Vagina (tissue), 2 donors: ENCODE measurements around the gene MLN. TPM values are rescaled to one million over a fixed set of nuclear protein-coding genes. Genes with fewer than 3 reads are reported as not detected.

Source experiments
- DNase-seq, 2 donors: peaks; one replicate each; pipeline ENCODE4 v3.0.0-alpha.2; 2017; ENCODE audit errors: extremely low spot score in 2 of 2
- H3K27ac ChIP-seq: fragments of 200-600 bp; sonication (generic); one replicate; pipeline ENCODE4 v1.5.1; 2019
- H3K27me3 ChIP-seq: fragments of 200-600 bp; sonication (generic); one replicate; pipeline ENCODE4 v1.5.1; 2019
- H3K36me3 ChIP-seq, 2 donors: fragments of 200-600 bp; sonication (generic); one replicate each; pipeline ENCODE4 v1.5.1; 2017 to 2019
- H3K4me1 ChIP-seq: fragments of 200-600 bp; sonication (generic); one replicate; pipeline ENCODE4 v1.5.1; 2019
- H3K4me3 ChIP-seq, 2 donors: fragments of 200-600 bp; sonication (generic); 1 replicate in 1 of 2; 2 replicates in 1 of 2; pipeline ENCODE4 v1.5.1; 2016 to 2019
- H3K9me3 ChIP-seq: fragments of 200-600 bp; sonication (generic); one replicate; pipeline ENCODE4 v1.5.1; 2019
- POLR2A ChIP-seq, 2 donors: fragments of 450-650 bp; IDR thresholded peaks; one replicate each; pipeline ENCODE4 v1.6.1; 2017; ENCODE audit warnings: antibody characterized with exemption in 2 of 2, mild to moderate bottlenecking in 2 of 2, moderate library complexity in 2 of 2
- POLR2AphosphoS5 ChIP-seq, 2 donors: sonication (generic); formaldehyde crosslinking; IDR thresholded peaks; one replicate each; pipeline ENCODE4 v1.9.0; 2017; ENCODE audit warnings: antibody characterized with exemption in 2 of 2, mild to moderate bottlenecking in 2 of 2, low read depth in 1 of 2; ENCODE audit not compliant: insufficient read depth in 1 of 2
- intact Hi-C: fragments of 100-400 bp; cut with DNase I; formaldehyde crosslinking; loops from one replicate; pipeline ENCODE4 v1.15.1; 2023
- total RNA-seq: library from RNA; depleted of rRNA; stranded (reverse); fragments of >200 nt; gene quantifications from one replicate; pipeline ENCODE4 v1.2.3, GENCODE V29; 2016
- TF ChIP-seq, protein P1 (sequence below), 3 experiments: fragments of 450-650 bp in 2 of 3; fragments of 200-600 bp in 1 of 3; sonication (generic) in 1 of 3; IDR thresholded peaks; one replicate each; pipeline ENCODE4 v1.5.1; 2017 to 2019; ENCODE audit warnings: antibody characterized with exemption in 3 of 3, mild to moderate bottlenecking in 2 of 3, moderate library complexity in 2 of 3

MLN gene
- total RNA-seq, 1 donor from 2014 or later: not detected

DNA sequence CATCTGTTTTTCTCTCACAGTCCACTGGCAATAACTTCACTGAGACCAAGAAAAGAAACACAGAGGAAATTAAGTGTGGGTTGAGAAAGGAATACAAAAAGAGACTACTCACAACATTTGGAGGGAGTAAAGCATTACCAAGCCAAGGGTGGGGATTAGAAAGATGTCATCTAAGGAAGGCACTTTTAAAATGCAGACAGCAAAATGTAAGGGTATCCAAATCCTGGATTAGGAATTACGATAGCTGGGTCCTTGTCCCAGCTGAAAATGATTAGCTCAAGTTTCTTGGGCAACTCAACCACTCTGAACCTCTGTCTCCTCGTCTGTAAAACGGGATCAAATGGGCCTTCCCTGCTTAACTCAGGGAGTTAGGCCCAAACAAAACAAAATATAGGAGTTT is 17.1 kb downstream of the MLN start:
- H3K27me3 ChIP-seq: no peaks in the 10 kb centered on the region
- H3K4me1 ChIP-seq: peaks cover 44% of the 10 kb centered on the region
- intact Hi-C loops: no loop called here
- H3K9me3 ChIP-seq: no peaks in the 10 kb centered on the region
- H3K36me3 ChIP-seq: peaks cover 0 to 25% of the 10 kb centered on the region in 2 donors
- DNase-seq: no peak
- peak overlapping the region; percentile 97 for H3K27ac ChIP-seq
- peak overlapping the region in 1 of 2 donors; percentile 90 for H3K4me3 ChIP-seq
- TF ChIP-seq POLR2AphosphoS5 (IDR thresholded peaks at IDR 0.05; ENCODE audit: insufficient read depth in 1 of 2, low read depth in 1 of 2) (no peak), POLR2A (IDR thresholded peaks at IDR 0.05) (no peak)
- TF ChIP-seq, protein P1, sequence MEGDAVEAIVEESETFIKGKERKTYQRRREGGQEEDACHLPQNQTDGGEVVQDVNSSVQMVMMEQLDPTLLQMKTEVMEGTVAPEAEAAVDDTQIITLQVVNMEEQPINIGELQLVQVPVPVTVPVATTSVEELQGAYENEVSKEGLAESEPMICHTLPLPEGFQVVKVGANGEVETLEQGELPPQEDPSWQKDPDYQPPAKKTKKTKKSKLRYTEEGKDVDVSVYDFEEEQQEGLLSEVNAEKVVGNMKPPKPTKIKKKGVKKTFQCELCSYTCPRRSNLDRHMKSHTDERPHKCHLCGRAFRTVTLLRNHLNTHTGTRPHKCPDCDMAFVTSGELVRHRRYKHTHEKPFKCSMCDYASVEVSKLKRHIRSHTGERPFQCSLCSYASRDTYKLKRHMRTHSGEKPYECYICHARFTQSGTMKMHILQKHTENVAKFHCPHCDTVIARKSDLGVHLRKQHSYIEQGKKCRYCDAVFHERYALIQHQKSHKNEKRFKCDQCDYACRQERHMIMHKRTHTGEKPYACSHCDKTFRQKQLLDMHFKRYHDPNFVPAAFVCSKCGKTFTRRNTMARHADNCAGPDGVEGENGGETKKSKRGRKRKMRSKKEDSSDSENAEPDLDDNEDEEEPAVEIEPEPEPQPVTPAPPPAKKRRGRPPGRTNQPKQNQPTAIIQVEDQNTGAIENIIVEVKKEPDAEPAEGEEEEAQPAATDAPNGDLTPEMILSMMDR (IDR thresholded peaks at IDR 0.05): no peak

DNA sequence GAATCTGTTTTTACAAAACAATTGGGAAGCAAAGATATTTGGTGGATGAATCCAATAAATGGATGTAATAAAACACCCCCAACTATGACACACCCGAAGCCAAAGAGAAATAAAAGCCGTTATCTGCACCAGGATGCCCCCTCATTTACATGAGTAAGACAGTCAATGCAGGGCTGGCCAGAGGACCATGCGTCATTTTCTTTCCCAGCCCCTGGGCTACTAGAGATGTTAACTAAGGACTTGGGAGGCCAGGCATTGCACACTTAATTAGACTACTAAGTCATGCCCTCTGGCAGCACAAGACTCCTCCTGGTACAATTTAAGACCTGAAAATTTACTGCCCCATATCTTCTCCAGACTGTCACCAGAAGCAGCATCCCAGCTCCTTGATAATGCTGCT is 18.0 kb downstream of the MLN start:
- Histone ChIP-seq H3K27ac (peak overlapping the region; percentile 97), H3K36me3 (peaks cover 0 to 34% of the 10 kb centered on the region in 2 donors), H3K4me1 (peaks cover 54% of the 10 kb centered on the region), H3K4me3 (no peak overlapping the region), H3K27me3 (no peaks in the 10 kb centered on the region), H3K9me3 (no peaks in the 10 kb centered on the region)
- no peak for DNase-seq
- intact Hi-C loops: no loop called here
- TF ChIP-seq, protein P1 (IDR thresholded peaks at IDR 0.05): no peak
- TF ChIP-seq POLR2A (IDR thresholded peaks at IDR 0.05): no peak
- TF ChIP-seq POLR2AphosphoS5 (IDR thresholded peaks at IDR 0.05; ENCODE audit: insufficient read depth in 1 of 2, low read depth in 1 of 2): no peak

DNA sequence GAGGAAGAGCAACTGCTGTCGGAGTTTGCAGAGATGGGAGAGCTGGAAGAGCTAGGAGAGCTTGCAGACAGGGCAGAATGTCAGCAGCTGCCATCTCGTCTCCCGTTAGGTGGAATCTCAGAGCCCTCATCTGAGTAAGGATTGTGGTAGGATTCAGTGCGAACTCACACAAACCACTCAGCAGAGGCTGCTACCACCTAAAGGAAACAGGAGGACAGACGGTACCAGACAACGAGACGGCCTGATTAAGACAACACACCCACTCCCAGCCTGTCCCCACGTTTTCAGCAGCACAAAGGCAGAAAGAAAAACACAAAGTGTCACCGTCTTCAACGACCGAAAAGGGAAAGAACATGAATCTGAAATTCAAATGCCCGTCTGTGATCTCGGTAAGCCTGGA is 19.0 kb downstream of the MLN start:
- no peak for DNase-seq
- Histone ChIP-seq H3K4me1 (peaks cover 58% of the 10 kb centered on the region), H3K27ac (no peak overlapping the region), H3K36me3 (peaks cover 0 to 43% of the 10 kb centered on the region in 2 donors), H3K4me3 (no peak overlapping the region), H3K9me3 (no peaks in the 10 kb centered on the region), H3K27me3 (no peaks in the 10 kb centered on the region)
- TF ChIP-seq, protein P1 (IDR thresholded peaks at IDR 0.05): no peak
- TF ChIP-seq POLR2A (IDR thresholded peaks at IDR 0.05) (no peak), POLR2AphosphoS5 (IDR thresholded peaks at IDR 0.05; ENCODE audit: insufficient read depth in 1 of 2, low read depth in 1 of 2) (no peak)
- intact Hi-C loops: no loop called here

DNA sequence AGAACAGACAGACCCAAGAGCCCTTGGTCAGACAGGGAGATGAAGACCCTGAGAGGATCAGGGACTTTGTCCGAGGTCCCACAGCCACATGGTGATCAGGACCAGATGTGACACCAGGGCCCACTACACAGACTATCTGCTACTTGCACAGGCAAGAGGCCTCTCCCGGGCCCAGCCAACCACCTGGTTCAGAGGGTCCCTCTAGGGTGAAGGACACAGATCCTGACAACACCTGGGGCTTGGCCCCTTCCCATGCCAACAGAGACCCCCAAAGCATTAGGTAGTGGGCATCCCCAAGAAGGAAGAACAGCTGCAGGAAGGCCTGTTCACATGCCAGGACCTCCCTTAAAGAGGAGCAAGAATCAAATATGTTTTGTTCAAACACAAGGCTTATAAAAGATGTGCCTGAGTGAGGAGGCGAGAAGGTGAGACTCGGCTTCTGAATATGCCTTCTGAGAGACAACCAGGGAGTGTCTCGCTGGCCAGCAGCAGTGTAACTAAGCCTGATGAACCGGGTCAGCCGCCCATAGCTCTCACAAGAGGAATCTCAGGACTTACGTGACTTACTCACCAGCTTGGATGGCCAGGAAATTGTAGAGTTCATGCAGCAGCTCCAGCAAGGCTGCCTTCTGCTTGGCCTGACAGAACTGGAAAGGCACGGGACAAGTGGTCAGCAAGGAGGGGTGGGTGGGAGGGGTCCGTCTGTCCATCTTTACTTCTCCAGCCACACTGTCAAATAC is 19.9 kb downstream of the MLN start:
- Histone ChIP-seq H3K4me3 (no peak overlapping the region), H3K27ac (no peak overlapping the region), H3K27me3 (no peaks in the 10 kb centered on the region), H3K4me1 (peaks cover 58% of the 10 kb centered on the region), H3K9me3 (no peaks in the 10 kb centered on the region), H3K36me3 (peaks cover 0 to 52% of the 10 kb centered on the region in 2 donors)
- TF ChIP-seq POLR2A (IDR thresholded peaks at IDR 0.05) (no peak), POLR2AphosphoS5 (IDR thresholded peaks at IDR 0.05; ENCODE audit: insufficient read depth in 1 of 2, low read depth in 1 of 2) (no peak)
- TF ChIP-seq, protein P1 (IDR thresholded peaks at IDR 0.05): no peak
- DNase-seq: no peak
- intact Hi-C loops: no loop called here

DNA sequence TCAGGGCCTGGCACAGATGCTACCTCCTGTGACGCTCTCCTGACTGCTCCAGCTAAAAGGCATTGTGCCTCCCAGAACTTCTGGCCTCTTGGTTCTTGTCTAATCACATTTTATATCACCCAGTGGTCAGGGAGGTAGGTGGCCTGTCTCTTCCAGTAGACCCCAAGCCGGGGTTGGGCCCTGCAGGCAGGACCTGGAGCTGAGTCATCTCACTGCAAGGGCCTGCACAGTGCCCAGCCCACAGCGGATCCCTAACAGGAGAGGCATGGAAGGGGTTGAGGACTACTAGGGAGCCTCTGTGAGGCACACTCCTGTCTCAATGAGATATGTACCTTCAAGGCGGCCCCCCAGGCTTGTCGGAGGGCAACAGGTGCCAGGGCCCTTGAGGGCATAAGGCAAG is 21.2 kb downstream of the MLN start:
- no peak overlapping the region for H3K27ac ChIP-seq
- H3K4me1 ChIP-seq: peaks cover 53% of the 10 kb centered on the region
- no peaks in the 10 kb centered on the region for H3K9me3 ChIP-seq

More for the DNA sequence above, 21.2 kb downstream of the MLN start:
- no peak overlapping the region for H3K4me3 ChIP-seq
- no peaks in the 10 kb centered on the region for H3K27me3 ChIP-seq
- peaks cover 0 to 66% of the 10 kb centered on the region in 2 donors for H3K36me3 ChIP-seq
- intact Hi-C loops: no loop called here
- no peak for DNase-seq
- no peak for TF ChIP-seq POLR2A (IDR thresholded peaks at IDR 0.05)
- no peak for TF ChIP-seq POLR2AphosphoS5 (IDR thresholded peaks at IDR 0.05; ENCODE audit: insufficient read depth in 1 of 2, low read depth in 1 of 2)
- TF ChIP-seq, protein P1 (IDR thresholded peaks at IDR 0.05): no peak
